Ammon's horn (tissue), 1 donor: ENCODE results near the gene TBCE.
"Not testable (repeated sequence)": the region's sequence is repeated elsewhere in the genome, so short reads cannot be mapped to it uniquely, and the experiment has no call there.

Experiments used
- DNase-seq: peaks from one replicate; pipeline ENCODE4 v3.0.0-alpha.2; 2016; ENCODE audit warnings: low spot score

TBCE gene

DNA sequence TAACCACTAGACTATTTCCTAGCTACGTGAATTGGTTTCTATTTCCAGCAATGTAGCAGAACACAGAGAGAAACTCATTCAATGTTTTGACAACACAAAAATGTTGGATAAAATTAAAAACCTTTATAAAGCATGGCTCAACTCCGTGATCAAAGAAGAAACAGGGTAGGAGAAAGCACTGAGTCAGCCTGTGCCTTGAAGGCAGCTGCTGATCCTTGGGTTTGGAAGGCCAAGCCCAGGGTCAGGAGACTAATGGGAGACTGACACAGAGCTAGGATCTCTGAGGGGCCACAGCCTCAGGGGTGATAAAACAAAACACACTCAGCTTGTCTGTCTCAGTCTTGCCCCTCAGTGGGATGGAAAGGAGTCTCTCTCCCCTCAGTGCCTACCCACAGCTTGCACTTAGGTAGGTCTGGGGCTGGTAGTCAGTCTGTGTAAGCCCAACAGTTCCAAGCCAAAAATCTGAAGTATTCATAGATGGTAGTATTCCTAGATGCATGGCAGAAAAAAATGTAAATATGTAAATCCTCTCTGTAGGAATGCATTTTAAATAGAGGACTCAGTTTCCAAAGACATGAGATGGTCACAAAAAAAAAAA, 83.8 kb downstream of the TBCE start:
- no peak for DNase-seq

GRCh38 chr1:235454021-235454420, 86.8 kb downstream of the TBCE start:
- no peak for DNase-seq

GRCh38 chr1:235455097-235455496, 87.9 kb downstream of the TBCE start:
- DNase-seq = no peak

- no peak for DNase-seq
Measured at GRCh38 chr1:235455823-235456222, 88.6 kb downstream of the TBCE start.

DNA sequence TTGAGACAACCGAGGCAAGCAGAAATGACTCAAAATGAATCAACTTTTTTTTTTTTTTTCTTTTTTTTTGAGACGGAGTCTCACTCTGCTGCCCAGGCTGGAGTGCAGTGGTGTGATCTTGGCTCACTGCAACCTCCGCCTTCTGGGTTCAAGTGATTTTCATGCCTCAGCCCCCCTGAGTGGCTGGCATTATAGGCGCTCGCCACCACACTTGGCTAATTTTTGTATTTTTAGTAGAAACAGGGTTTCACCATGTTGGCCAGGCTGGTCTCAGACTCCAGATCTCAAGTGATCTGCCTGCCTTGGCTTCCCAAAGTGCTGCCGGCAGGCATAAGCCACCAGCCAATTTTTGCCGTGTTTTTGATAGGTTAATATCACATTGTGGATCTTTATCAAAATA, 90.6 kb downstream of the TBCE start:
- not testable (repeated sequence) for DNase-seq

DNA sequence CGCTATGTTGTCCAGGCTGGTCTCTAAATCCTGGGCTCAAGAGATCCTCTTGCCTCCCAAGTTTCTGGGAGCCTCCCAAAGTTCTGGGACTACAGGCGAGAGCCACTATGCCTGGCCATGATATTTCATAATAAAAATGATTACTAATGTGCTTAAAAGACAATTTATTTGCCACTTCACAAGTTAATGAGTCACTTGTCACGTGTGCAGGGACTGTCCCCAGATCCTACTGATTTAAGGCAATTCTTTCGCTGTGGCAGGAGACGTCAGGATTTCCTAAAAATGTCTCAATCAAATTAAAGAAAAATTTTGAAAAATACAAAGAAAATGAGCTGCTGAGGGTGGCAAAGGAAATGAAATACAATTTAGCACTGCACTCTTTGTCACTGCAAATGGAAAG, 93.5 kb downstream of the TBCE start:
- DNase-seq = no peak

- DNase-seq = no peak
Measured at GRCh38 chr1:235461954-235462353, 94.7 kb downstream of the TBCE start.

GRCh38 chr1:235462832-235463231, 95.6 kb downstream of the TBCE start:
- not testable (repeated sequence) for DNase-seq

GRCh38 chr1:235465066-235465465, 97.8 kb downstream of the TBCE start:
- no peak for DNase-seq

GRCh38 chr1:235468004-235468403, 100.8 kb downstream of the TBCE start:
- DNase-seq = no peak

DNA sequence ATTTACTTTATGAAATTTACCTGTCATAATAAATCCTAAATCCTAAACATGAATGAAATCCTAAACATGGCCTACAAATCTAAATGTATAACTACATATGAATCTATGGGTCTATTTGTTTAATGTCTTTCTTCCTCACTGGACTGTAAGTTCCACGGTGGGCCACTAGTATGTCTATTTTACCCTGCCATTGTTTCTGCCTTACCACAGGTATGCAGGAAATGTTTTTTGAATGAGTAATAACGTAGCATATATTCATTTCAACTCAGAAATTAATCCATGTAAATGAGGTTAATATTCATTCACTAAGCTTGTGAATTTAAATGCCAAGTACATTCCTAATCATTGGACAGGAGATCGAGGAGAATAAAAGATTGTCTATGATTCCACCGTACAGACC, 101.7 kb downstream of the TBCE start:
- no peak for DNase-seq

GRCh38 chr1:235469897-235470296, 102.7 kb downstream of the TBCE start:
- not testable (repeated sequence) for DNase-seq

DNA sequence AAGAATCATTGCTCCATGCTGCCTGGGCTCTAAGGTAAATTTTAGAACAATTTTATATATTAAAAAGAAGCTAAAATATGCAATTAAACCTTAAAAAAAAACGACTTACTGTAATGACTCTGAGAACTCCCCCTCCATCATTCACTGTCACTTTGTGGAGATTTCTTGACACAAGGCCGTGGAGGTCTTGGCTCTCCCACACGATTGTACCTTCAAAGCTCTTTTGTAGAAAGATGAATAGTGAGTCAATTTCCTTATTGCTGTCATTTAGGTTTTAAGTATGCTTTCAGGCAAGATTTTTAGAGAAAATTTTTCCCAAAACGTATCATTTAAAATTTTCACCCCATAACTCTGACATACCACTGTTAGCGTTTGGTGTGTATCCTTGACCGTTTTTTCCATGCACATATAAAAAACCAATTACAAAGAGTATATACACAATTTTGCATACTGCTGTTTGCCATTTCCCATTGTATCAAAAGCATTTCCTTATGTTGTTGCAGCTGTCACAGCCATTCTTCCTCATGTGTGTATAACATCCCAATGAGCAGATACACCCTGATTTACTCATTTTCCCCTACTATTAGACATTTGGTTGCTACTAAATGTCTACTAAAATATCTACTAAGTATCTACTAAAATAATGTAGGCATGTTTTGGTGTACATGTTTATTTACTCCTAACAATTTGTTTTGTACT, 103.7 kb downstream of the TBCE start:
- DNase-seq = no peak

DNA sequence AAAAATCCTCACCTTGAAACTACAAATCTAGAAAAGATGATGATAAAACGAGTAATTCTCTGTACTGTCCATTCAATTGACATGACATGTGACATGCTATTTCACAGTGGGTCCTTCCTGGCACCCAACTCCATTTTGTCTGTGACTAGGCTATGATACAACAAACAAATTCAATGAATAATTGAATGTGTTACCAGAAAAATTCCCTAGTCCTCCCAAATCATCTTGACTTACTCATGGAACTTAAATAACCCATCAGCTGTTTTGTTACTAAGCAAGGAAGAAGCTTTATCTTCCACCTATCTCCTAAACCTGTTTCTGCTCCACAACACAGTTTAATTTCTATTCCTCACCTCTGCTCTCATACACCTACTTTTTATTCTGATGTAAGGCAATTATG, 106.6 kb downstream of the TBCE start:
- no peak for DNase-seq

DNA sequence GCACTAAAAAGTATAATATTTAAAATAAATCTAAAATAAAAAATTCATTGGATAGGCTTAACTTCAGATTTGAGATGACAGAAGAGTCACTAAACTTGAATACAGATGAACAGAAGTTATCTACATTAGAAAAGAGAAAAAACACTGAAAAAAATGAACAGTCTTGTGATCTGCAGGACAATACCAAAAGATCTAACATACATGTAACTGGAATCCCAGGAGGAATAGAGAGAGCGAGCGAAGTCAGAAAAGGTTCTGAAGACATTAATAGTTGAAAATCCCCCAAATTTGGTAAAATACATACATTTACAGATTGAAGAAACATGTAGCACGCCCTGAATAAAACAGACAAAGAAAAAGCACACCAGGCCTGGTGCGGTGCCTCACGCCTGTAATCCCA, 115.9 kb downstream of the TBCE start:
- DNase-seq = no peak

- no peak for DNase-seq
Measured at GRCh38 chr1:235485558-235485957, 118.3 kb downstream of the TBCE start.

DNA sequence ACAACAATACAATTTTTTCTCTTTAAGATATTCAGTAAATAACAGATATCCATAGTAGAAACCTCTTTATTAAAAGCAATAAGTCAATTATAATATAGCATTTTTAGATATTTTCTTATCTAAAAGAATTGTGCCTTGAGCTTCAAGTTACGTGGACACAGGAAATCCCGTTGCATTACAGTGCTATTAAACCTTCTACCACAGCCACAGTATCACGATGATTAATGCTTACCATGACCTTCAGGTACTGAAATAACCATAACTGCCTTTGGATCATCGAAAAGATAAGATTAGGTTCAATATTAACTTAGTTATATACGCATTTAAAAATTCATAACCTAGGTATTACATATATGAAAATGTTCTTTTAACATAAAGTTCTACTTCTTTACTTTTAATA, 119.1 kb downstream of the TBCE start:
- no peak for DNase-seq

- no peak for DNase-seq
Measured at GRCh38 chr1:235491644-235492043, 124.4 kb downstream of the TBCE start.

- no peak for DNase-seq
Measured at GRCh38 chr1:235494531-235494930, 127.3 kb downstream of the TBCE start.

GRCh38 chr1:235495030-235495429, 127.8 kb downstream of the TBCE start:
- no peak for DNase-seq

- no peak for DNase-seq
Measured at GRCh38 chr1:235495551-235495950, 128.3 kb downstream of the TBCE start.

GRCh38 chr1:235500971-235501540, 133.8 kb downstream of the TBCE start:
- DNase-seq = no peak
